Mucosa of descending colon (tissue), 3 donors: ENCODE measurements around the gene TEAD3. TPM values are rescaled to one million over a fixed set of nuclear protein-coding genes. Genes with fewer than 3 reads are reported as not detected.

Source experiments
- ATAC-seq: fragments of 200-7000 bp; cut with Tn5 transposase; one replicate; pipeline ENCODE4 v1.9.1; 2020; ENCODE audit warnings: mild to moderate bottlenecking, moderate library complexity
- DNase-seq, 3 donors: peaks; one replicate each; pipeline ENCODE4 v3.0.0-alpha.2; 2020
- H3K36me3 ChIP-seq: fragments of 200-600 bp; one replicate; pipeline ENCODE4 v1.8.0; 2021; ENCODE audit warnings: low read depth, mild to moderate bottlenecking
- H3K4me1 ChIP-seq: fragments of 200-600 bp; one replicate; pipeline ENCODE4 v1.8.0; 2021; ENCODE audit warnings: low read depth, mild to moderate bottlenecking
- H3K4me3 ChIP-seq: fragments of 200-600 bp; one replicate; pipeline ENCODE4 v1.8.0; 2021; ENCODE audit warnings: mild to moderate bottlenecking
- H3K9me3 ChIP-seq: fragments of 200-600 bp; one replicate; pipeline ENCODE4 v1.8.0; 2021; ENCODE audit warnings: mild to moderate bottlenecking
- intact Hi-C, 2 donors: fragments of 100-400 bp; cut with DNase I in 1 of 2; cut with micrococcal nuclease in 1 of 2; formaldehyde crosslinking; loops; one replicate each; pipeline versions ENCODE4 v1.11.0 to v1.11.1; 2022; cut with DNase I, micrococcal nuclease
- total RNA-seq, 3 donors: library from RNA; stranded (reverse); fragmentation: NEBNext Ultra II Directional in 2 of 3; extraction: Animal tissue kit (Norgen Biotek cat#: 25700) in 2 of 3; gene quantifications; one replicate each; pipeline versions ENCODE4 v1.2.1 to v1.2.4, GENCODE V29; 2021 to 2023
- TF ChIP-seq, protein P1 (sequence below): fragments of 200-600 bp; IDR thresholded peaks from one replicate; pipeline ENCODE4 v1.8.0; 2022; ENCODE audit warnings: antibody characterized with exemption, mild to moderate bottlenecking
- donor health status: DM: no; HTN: no; CAD: no; lungs with moderate emphysema.
- donor health status: DM: no; HTN: no; CAD: no.
- donor health status: DM: no; HTN: yes; CAD: no.

TEAD3 gene
- total RNA-seq, 3 donors from 2014 or later: 28.3 to 98.0 (median 28.8) TPM

DNA sequence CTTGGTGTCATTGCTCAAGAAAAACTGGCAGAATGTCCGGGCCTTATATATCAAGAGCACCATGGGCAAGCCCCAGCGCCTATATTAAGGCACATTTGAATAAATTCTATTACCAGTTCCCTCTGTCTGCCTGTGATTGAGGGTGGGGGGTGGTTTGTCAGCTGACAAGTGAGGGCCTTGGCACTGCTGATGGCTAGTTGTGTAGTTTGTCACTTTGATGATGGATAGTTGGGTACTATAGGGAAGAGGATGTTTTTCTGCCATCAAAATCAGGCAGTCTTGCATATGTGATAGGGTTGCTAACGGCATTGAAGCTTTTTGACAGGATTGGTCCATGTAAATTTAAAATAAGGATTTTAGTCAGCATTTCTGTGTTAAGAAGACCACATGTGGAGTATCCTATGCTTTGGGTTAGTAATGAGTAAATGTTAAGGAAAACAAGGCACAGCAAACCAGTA lies 26.2 kb downstream of the TEAD3 start:
- Histone ChIP-seq H3K36me3 (peaks cover 3% of the 10 kb centered on the region), H3K9me3 (no peaks in the 10 kb centered on the region), H3K4me1 (peaks cover 20% of the 10 kb centered on the region), H3K4me3 (no peak overlapping the region)
- ATAC-seq: no peak
- no peak for DNase-seq
- intact Hi-C loops: no loop called here
- TF ChIP-seq, protein P1, sequence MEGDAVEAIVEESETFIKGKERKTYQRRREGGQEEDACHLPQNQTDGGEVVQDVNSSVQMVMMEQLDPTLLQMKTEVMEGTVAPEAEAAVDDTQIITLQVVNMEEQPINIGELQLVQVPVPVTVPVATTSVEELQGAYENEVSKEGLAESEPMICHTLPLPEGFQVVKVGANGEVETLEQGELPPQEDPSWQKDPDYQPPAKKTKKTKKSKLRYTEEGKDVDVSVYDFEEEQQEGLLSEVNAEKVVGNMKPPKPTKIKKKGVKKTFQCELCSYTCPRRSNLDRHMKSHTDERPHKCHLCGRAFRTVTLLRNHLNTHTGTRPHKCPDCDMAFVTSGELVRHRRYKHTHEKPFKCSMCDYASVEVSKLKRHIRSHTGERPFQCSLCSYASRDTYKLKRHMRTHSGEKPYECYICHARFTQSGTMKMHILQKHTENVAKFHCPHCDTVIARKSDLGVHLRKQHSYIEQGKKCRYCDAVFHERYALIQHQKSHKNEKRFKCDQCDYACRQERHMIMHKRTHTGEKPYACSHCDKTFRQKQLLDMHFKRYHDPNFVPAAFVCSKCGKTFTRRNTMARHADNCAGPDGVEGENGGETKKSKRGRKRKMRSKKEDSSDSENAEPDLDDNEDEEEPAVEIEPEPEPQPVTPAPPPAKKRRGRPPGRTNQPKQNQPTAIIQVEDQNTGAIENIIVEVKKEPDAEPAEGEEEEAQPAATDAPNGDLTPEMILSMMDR: no peak

DNA sequence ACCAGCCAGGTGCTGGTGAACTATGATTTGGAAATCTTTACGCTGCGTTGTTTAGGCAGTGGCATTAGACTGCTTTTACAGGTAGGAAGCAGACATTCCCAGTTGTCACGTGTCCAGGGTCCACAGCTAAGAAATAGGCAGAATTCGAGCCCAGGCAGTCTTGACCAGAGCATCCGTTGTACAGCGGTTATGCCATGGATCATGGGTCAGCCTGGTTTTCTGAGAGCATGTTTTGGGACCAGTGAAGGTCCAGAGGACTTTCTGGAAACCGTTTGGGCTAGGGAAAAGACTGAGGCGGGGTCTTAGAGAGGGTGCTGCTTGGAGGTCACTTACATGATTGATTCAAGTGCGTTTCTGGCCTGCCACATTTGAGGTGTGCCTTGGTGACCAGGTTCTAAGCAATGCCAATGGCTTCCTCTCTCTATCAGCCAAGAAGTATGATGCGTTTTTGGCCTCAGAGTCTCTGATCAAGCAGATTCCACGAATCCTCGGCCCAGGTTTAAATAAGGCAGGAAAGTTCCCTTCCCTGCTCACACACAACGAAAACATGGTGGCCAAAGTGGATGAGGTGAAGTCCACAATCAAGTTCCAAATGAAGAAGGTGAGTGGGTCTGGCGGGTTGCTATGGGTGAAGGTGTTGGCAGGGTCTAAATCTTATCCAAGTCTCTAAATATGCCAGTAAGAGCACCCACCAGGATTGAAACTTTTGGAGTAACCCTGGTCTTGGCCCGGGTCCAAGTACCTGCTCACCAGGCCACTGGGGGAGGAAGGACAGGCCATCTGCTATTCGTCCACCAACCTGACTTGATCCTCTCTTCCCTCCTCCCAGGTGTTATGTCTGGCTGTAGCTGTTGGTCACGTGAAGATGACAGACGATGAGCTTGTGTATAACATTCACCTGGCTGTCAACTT lies 26.9 kb downstream of the TEAD3 start:
- DNase-seq: peak in 1 of 3 donors; percentile 50
- no peaks in the 10 kb centered on the region for H3K9me3 ChIP-seq
- peaks cover 20% of the 10 kb centered on the region for H3K4me1 ChIP-seq
- no peak for ATAC-seq
- no peak overlapping the region for H3K4me3 ChIP-seq
- TF ChIP-seq, protein P1: no peak
- intact Hi-C loops: no loop called here
- H3K36me3 ChIP-seq: peaks cover 3% of the 10 kb centered on the region

DNA sequence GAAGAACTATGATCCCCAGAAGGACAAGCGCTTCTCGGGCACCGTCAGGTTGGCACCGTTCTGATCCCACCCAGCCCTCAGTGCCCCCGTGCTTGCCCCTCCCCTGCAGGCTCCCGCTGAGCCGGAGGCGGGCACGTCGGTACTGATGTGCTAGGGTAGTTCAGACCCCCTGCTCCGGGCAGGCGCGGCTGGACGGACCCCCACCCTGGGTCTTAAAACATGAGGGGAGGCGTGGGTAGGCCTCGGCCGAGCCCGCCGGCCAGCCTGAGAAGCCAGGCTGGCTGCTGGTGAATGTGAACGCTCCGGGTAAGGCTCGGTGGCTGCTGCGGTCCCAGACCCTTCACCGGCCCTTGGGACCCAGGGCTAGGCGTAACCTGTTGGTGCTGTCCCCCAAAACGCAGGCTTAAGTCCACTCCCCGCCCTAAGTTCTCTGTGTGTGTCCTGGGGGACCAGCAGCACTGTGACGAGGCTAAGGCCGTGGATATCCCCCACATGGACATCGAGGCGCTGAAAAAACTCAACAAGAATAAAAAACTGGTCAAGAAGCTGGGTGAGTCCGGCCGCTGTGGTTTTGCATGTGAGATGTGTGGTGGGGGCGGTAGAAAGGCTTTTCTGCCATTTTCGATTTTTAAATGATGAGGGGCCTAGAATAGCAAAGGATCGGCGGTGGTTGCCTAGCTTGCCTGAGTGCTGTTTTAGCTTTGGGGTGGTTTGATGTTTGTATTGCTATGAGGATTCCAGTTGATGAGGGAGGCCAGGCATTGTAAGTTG lies 27.7 kb downstream of the TEAD3 start:
- ATAC-seq (peak; percentile 29), DNase-seq (peak in 1 of 3 donors; percentile 74)
- intact Hi-C loops: no loop called here
- peak overlapping the region; percentile 66 for H3K4me3 ChIP-seq
- no peaks in the 10 kb centered on the region for H3K9me3 ChIP-seq
- H3K4me1 ChIP-seq: peaks cover 20% of the 10 kb centered on the region
- TF ChIP-seq, protein P1: no peak
- peaks cover 3% of the 10 kb centered on the region for H3K36me3 ChIP-seq

DNA sequence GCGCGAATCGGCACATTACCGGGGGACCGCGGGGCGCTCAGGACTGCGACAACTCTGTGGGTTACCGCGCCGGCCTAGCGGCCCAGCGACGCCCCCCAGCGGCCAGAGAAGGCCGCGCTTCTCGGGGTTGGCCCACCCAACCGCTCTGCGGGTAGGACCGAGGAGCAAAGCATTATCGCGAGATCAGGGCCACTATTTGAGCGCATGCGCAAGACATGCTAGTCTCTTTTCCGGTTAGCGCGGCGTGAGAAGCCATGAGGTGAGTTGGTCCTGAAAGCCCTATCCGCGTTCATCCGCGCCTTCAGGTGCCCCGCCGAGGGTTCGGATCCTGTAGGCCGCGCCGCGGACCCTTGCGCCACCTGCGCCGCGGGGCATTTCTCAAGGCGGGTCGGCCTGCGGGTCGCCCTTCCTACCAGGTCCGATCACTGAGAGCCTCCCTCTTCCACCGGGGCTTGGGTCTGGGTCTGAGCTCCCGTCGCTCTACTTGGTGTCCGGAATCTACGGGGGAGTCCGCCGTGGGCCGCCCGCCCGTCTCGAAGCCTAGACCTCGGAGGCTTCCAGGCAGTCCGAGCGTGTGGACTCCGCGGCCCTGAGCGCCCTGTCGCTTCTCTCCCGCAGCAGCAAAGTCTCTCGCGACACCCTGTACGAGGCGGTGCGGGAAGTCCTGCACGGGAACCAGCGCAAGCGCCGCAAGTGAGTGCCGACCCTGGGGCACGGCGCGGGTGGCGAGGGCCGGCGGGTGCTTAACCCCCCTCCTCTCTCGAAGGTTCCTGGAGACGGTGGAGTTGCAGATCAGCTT lies 28.5 kb downstream of the TEAD3 start, which contains the start of gene RPL10A:
Gene RPL10A, plus strand, starts transcription at position 221 of the 799 bp plus-strand sequence. Its CDS starts 34 bp downstream, at position 255.
- no peaks in the 10 kb centered on the region for H3K9me3 ChIP-seq
- DNase-seq (peak; percentile 96 to 97 (median 97)), ATAC-seq (peak; percentile 93)
- intact Hi-C loops: no loop called here
- peaks cover 20% of the 10 kb centered on the region for H3K4me1 ChIP-seq
- H3K4me3 ChIP-seq: peak within 1 kb of the TSS; percentile 66
- H3K36me3 ChIP-seq: peaks cover 3% of the 10 kb centered on the region
- TF ChIP-seq, protein P1: peak; percentile 96

- no peaks in the 10 kb centered on the region for H3K9me3 ChIP-seq
- H3K4me1 ChIP-seq: peaks cover 10% of the 10 kb centered on the region
- no peak overlapping the region for H3K4me3 ChIP-seq
- intact Hi-C loops: no loop called here
- no peaks in the 10 kb centered on the region for H3K36me3 ChIP-seq
- DNase-seq: no peak
- no peak for ATAC-seq
- TF ChIP-seq, protein P1: no peak
These were observed 31.2 kb downstream of the TEAD3 start for GRCh38 chr6:35465646-35466045.
